ENCODE measurements around the gene MFAP4.

GRCh38 chr17:19341211-19341631 is 45.8 kb downstream of the MFAP4 start:
- TF ChIP-seq CTCF (IDR thresholded peaks at IDR 0.05; ENCODE audit: insufficient read depth, low read depth, low read length) (no peak), EZH2 (IDR thresholded peaks at IDR 0.05; ENCODE audit: insufficient read depth, low read length) (no peak)

Measured in astrocyte (in vitro differentiated cells and primary cell).